Nephron progenitor cell (in vitro differentiated cells): Measurements from ENCODE around the gene CHMP6.

Source experiments
- DNase-seq: peaks from one replicate; pipeline ENCODE4 v3.0.0; 2021
- H3K27ac Mint-ChIP-seq: 2 replicates; pipeline ENCODE4 v1.8.0; 2021; ENCODE audit warnings: mild to moderate bottlenecking, moderate library complexity, mixed read lengths
- H3K27me3 Mint-ChIP-seq: 2 replicates; pipeline ENCODE4 v1.8.0; 2021; ENCODE audit warnings: mild to moderate bottlenecking, low read depth, mixed read lengths; ENCODE audit not compliant: poor library complexity
- H3K36me3 Mint-ChIP-seq: 2 replicates; pipeline ENCODE4 v1.8.0; 2021; ENCODE audit warnings: low read depth, mixed read lengths
- H3K4me1 Mint-ChIP-seq: 2 replicates; pipeline ENCODE4 v1.8.0; 2021; ENCODE audit warnings: mixed read lengths
- H3K4me3 Mint-ChIP-seq: 2 replicates; pipeline ENCODE4 v1.8.0; 2021; ENCODE audit warnings: mild to moderate bottlenecking, moderate library complexity, mixed read lengths
- H3K9me3 Mint-ChIP-seq: 2 replicates; pipeline ENCODE4 v1.8.0; 2021; ENCODE audit warnings: mild to moderate bottlenecking, moderate library complexity, mixed read lengths
- CTCF ChIP-seq: fragments of 200-600 bp; sonication (generic); IDR thresholded peaks from 2 replicates; pipeline ENCODE4 v1.5.0; 2021; ENCODE audit warnings: antibody characterized with exemption

CHMP6 gene

DNA sequence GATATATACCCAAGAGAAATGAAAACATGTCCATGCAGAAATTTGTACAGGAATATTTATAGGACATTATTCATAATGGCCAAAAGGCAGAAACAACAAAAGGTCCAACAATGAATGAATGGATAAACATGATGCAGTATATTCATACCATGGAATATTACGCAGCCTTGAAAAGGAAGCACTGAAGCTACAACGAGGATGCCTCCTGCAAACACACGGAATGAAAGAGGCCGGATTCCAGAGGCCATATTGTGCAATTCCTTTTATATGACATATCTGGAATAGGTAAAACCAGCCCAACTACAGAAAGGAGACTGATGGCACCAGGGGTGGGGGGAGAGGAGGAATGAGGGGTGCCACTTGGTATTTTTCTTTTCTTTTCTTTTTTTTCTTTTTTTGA, 14.5 kb upstream of the CHMP6 start:
- Mint-ChIP-seq H3K36me3 (no peaks in the 10 kb centered on the region), H3K4me1 (peaks cover 23% of the 10 kb centered on the region), H3K4me3 (no peak overlapping the region), H3K27me3 (peaks cover 26% of the 10 kb centered on the region), H3K9me3 (peaks cover 6% of the 10 kb centered on the region), H3K27ac (no peak overlapping the region)
- TF ChIP-seq CTCF = no peak
- DNase-seq = no peak

- Mint-ChIP-seq H3K4me1 (peaks cover 33% of the 10 kb centered on the region), H3K36me3 (no peaks in the 10 kb centered on the region), H3K4me3 (no peak overlapping the region)
Measured at GRCh38 chr17:80978499-80979497, 12.8 kb upstream of the CHMP6 start.

GRCh38 chr17:80979547-80980378, 11.9 kb upstream of the CHMP6 start:
- no peak for TF ChIP-seq CTCF
- Mint-ChIP-seq H3K27me3 (peaks cover 38% of the 10 kb centered on the region), H3K36me3 (no peaks in the 10 kb centered on the region), H3K27ac (peak overlapping the region; percentile 83), H3K9me3 (peaks cover 6% of the 10 kb centered on the region), H3K4me3 (peak overlapping the region; percentile 80), H3K4me1 (peaks cover 38% of the 10 kb centered on the region)
- DNase-seq = no peak

More at GRCh38 chr17:80978499-80979497, 12.8 kb upstream of the CHMP6 start:
- no peak for TF ChIP-seq CTCF
- no peak for DNase-seq
- Mint-ChIP-seq H3K9me3 (peaks cover 6% of the 10 kb centered on the region), H3K27me3 (peaks cover 40% of the 10 kb centered on the region), H3K27ac (peak overlapping the region; percentile 69)

DNA sequence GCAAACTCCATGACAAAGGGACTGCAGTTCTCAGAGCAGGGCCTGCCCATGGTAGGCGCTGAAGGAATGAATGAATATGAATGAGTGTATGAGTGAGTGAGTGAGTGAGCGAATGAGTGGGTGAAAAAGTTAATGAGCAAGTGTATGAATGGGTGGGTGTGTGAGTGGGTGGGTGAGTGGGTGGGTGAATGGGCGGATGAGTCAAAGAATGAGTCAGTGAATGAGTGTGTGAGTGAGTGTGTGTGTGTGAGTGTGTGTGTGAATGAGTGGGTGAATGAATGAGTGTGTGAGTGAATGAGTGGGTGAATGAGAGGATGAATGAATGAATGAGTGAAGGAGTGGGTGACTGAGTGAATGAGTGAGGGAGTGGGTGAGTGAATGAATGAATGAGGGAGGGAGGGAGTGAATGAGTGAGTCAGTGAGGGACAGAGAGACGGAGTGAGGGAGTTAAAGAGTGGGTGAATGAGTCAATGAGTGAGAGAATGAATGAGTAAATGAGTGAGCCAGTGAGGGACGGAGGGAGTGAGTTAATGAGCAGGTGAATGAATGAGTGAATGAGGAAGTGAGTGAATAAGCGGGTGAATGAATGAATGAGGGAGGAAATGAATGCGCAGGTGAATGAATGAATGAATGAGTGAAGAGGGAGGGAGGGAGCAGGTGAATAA, 11.1 kb upstream of the CHMP6 start:
- Mint-ChIP-seq H3K36me3 (no peaks in the 10 kb centered on the region), H3K4me1 (peaks cover 42% of the 10 kb centered on the region), H3K9me3 (peaks cover 6% of the 10 kb centered on the region), H3K27ac (peak overlapping the region; percentile 83), H3K4me3 (peak overlapping the region; percentile 80), H3K27me3 (peaks cover 34% of the 10 kb centered on the region)
- TF ChIP-seq CTCF = no peak
- no peak for DNase-seq

DNA sequence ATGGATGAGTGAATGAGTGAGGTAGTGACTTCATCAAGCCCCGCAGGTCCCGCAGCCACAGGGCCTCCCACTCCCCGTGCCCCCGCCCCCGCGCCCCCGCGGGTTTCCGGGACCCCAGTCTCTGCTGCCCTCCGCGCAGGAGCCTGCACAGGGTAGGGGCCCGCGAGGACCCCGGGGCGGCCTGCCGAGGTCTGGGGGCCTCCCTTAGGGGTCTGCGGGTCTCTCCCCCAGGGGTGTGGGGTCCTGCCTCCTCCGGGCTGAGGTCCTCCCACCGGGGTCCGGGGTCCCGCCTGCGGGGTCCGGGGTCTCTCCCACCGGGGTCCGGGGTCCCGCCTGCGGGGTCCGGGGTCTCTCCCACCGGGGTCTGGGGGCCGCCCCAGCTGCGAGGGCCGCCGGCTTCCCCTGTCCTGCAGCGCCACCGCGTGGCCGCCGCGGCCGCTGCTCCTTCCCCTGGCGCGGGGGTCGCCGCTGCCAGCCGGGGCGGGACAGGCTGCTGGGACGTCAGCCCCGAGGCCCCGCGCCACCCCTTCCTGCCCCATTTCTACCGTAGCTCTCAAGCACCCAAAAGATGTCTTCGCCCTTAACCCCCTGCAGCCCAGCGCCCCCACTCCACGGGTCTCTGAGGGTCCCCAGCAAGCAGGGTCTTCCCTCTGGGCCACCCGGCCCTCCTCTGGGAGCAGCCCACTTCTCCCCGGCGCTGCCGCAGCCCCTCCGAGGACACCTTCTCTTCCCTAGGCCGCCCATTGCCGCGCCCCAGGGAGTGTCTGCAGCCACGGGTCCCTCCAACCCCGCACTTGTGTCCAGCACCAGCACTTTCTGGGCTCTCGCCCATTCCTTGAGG, 10.4 kb upstream of the CHMP6 start:
- H3K27me3 Mint-ChIP-seq = peaks cover 34% of the 10 kb centered on the region
- no peaks in the 10 kb centered on the region for H3K36me3 Mint-ChIP-seq
- H3K9me3 Mint-ChIP-seq = peaks cover 6% of the 10 kb centered on the region
- DNase-seq = peak; percentile 86
- peak; percentile 85 for TF ChIP-seq CTCF
- peaks cover 42% of the 10 kb centered on the region for H3K4me1 Mint-ChIP-seq
- H3K4me3 Mint-ChIP-seq = peak overlapping the region; percentile 80
- no peak overlapping the region for H3K27ac Mint-ChIP-seq
